GM12878 (cell line): ENCODE results near the gene IL17F. TPM values are rescaled to one million over a fixed set of nuclear protein-coding genes. Genes with fewer than 3 reads are reported as not detected.

Experiments used
- ATAC-seq: fragments of 200-7000 bp; cut with Tn5 transposase; 3 replicates; pipeline ENCODE4 v1.9.1; 2020; ENCODE audit warnings: mild to moderate bottlenecking, moderate library complexity
- BruUV-seq: library from RNA; stranded (reverse); fragments of 400-500 nt; replicated peaks from 2 replicates; lab custom pipeline; 2021; lab: Mats Ljungman, UMichigan
- CTCF ChIA-PET: fragments of 300-600 bp; sonication (Branson Sonifier 250); formaldehyde crosslinking; extraction: SDS; loops from one replicate; lab custom pipeline; 2021; ENCODE audit warnings: inconsistent platforms; lab: Yijun Ruan, JAX
- POLR2A ChIA-PET: fragments of 350-600 bp; formaldehyde crosslinking; extraction: SDS; loops from one replicate; lab custom pipeline; 2021; ENCODE audit warnings: inconsistent platforms; lab: Charles Lee
- RAD21 ChIA-PET: fragments of 300-600 bp; sonication (Branson Sonifier 250); formaldehyde crosslinking; loops from one replicate; lab custom pipeline; 2023; ENCODE audit warnings: antibody characterized with exemption; ENCODE audit not compliant: unreplicated experiment; lab: Charles Lee
- SMC1A ChIA-PET: fragments of 300-600 bp; sonication (Branson Sonifier 250); formaldehyde crosslinking; loops from one replicate; lab custom pipeline; 2023; ENCODE audit not compliant: unreplicated experiment, uncharacterized antibody; lab: Charles Lee
- DNase-seq: peaks from one replicate; pipeline ENCODE4 v3.0.0-alpha.2; 2011; ENCODE audit warnings: low read depth, low spot score
- FAIRE-seq: peaks from 3 replicates; lab custom pipeline; 2011; peaks lifted over from hg19 to GRCh38; lab: Jason Lieb, UNC
- H2AFZ ChIP-seq: 2 replicates; pipeline ENCODE4 v1.6.0; 2011; ENCODE audit warnings: low read depth, low read length, control low read depth; ENCODE audit not compliant: control insufficient read depth
- H3K27ac ChIP-seq: 2 replicates; pipeline ENCODE4 v1.5.1; 2011; ENCODE audit warnings: control low read depth; ENCODE audit not compliant: control insufficient read depth, insufficient read depth
- H3K27me3 ChIP-seq, 2 experiments: replicated peaks in 1 of 2; 2 replicates each; pipeline versions ENCODE4 v1.6.0 to v1.6.1; 2011; ENCODE audit warnings: low read length in 1 of 2; ENCODE audit not compliant: control insufficient read depth in 2 of 2, insufficient read depth in 2 of 2
- H3K36me3 ChIP-seq, 2 experiments: 2 replicates each; pipeline ENCODE4 v1.5.1; 2011; ENCODE audit warnings: low read length in 1 of 2; ENCODE audit not compliant: control insufficient read depth in 2 of 2, insufficient read depth in 2 of 2
- H3K4me1 ChIP-seq: 2 replicates; pipeline ENCODE4 v1.6.1; 2011; ENCODE audit warnings: mild to moderate bottlenecking, low read length, moderate library complexity, mixed read lengths; ENCODE audit not compliant: control insufficient read depth, insufficient read depth
- H3K4me2 ChIP-seq: 2 replicates; pipeline ENCODE4 v1.6.0; 2011; ENCODE audit warnings: control low read depth; ENCODE audit not compliant: control insufficient read depth, insufficient read depth
- H3K4me3 ChIP-seq: fragments of 200-600 bp; sonication (generic); 2 replicates; pipeline ENCODE4 v1.5.1; 2016
- H3K79me2 ChIP-seq: 2 replicates; pipeline ENCODE4 v1.6.0; 2011; ENCODE audit warnings: low read length; ENCODE audit not compliant: control insufficient read depth, insufficient read depth
- H3K9ac ChIP-seq: 2 replicates; pipeline ENCODE4 v1.8.0; 2011; ENCODE audit warnings: low read length, control low read depth, mixed read lengths; ENCODE audit not compliant: control insufficient read depth, insufficient read depth
- H3K9me3 ChIP-seq: replicated peaks from 3 replicates; pipeline ENCODE4 v1.5.1; 2011; ENCODE audit warnings: mild to moderate bottlenecking, low read length; ENCODE audit not compliant: control insufficient read depth, insufficient read depth
- H4K20me1 ChIP-seq: 2 replicates; pipeline ENCODE4 v1.6.0; 2011; ENCODE audit not compliant: control insufficient read depth, insufficient read depth
- BRCA1 ChIP-seq: IDR thresholded peaks from 2 replicates; pipeline ENCODE4 v1.6.1; 2011; ENCODE audit warnings: low read depth, low read length, improper control_type of control experiment
- CHD1 ChIP-seq: IDR thresholded peaks from 2 replicates; pipeline ENCODE4 v1.6.1; 2012; ENCODE audit warnings: low read depth, low read length, improper control_type of control experiment
- E2F8 ChIP-seq: fragments of 450-650 bp; IDR thresholded peaks from 2 replicates; pipeline ENCODE4 v1.6.1; 2018; ENCODE audit warnings: mild to moderate bottlenecking, low read depth, moderate library complexity; ENCODE audit not compliant: partially characterized antibody
- E4F1 ChIP-seq: fragments of 450-650 bp; IDR thresholded peaks from 2 replicates; pipeline ENCODE4 v1.6.1; 2018; ENCODE audit warnings: borderline replicate concordance, mild to moderate bottlenecking; ENCODE audit not compliant: partially characterized antibody
- HDGF ChIP-seq: fragments of 450-650 bp; IDR thresholded peaks from 2 replicates; pipeline ENCODE4 v1.6.1; 2016; ENCODE audit warnings: antibody characterized with exemption
- JUND ChIP-seq: IDR thresholded peaks from 2 replicates; pipeline ENCODE4 v1.6.1; 2012; ENCODE audit warnings: low read depth, mild to moderate bottlenecking, low read length, improper control_type of control experiment, moderate library complexity
- KAT2A ChIP-seq: conservative IDR thresholded peaks from 2 replicates; pipeline ENCODE4 v1.6.1; 2011; ENCODE audit warnings: low read depth, low read length; ENCODE audit not compliant: control insufficient read depth
- KDM1A ChIP-seq: fragments of 200-600 bp; sonication (generic); IDR thresholded peaks from 2 replicates; pipeline ENCODE4 v1.6.1; 2016; ENCODE audit warnings: borderline replicate concordance
- MTA3 ChIP-seq: IDR thresholded peaks from 2 replicates; pipeline ENCODE4 v1.6.1; 2012; ENCODE audit warnings: low read length, inconsistent platforms, borderline replicate concordance
- NFYB ChIP-seq: IDR thresholded peaks from 2 replicates; pipeline ENCODE4 v1.6.1; 2011; ENCODE audit warnings: low read depth, mild to moderate bottlenecking, low read length, improper control_type of control experiment, moderate library complexity; ENCODE audit not compliant: insufficient read depth
- NR2F1 ChIP-seq: fragments of 450-650 bp; conservative IDR thresholded peaks from 2 replicates; pipeline ENCODE4 v1.6.1; 2017; ENCODE audit warnings: mild to moderate bottlenecking
- RAD21 ChIP-seq: IDR thresholded peaks from 2 replicates; pipeline ENCODE4 v1.6.1; 2011; ENCODE audit warnings: mild to moderate bottlenecking, low read depth, low read length, moderate library complexity; ENCODE audit not compliant: insufficient read depth
- RFX5 ChIP-seq: IDR thresholded peaks from 2 replicates; pipeline ENCODE4 v1.6.1; 2011; ENCODE audit warnings: low read depth, low read length, improper control_type of control experiment
- STAT1 ChIP-seq: fragments of 450-650 bp; conservative IDR thresholded peaks from 2 replicates; pipeline ENCODE4 v1.6.1; 2014; ENCODE audit warnings: antibody characterized with exemption, mild to moderate bottlenecking
- TBL1XR1 ChIP-seq: IDR thresholded peaks from 2 replicates; pipeline ENCODE4 v1.6.1; 2012; ENCODE audit warnings: low read depth, low read length, improper control_type of control experiment
- WGBS: methylation state at CpG from one replicate; pipeline ENCODE4 v1.1.6; 2016; ENCODE audit warnings: low lambda C conversion rate; ENCODE audit not compliant: insufficient replicate concordance, insufficient coverage; ENCODE audit errors: missing lambda C conversion rate; 5-methylcytosine and 5-hydroxymethylcytosine counted together
- in situ Hi-C: fragments of 300-500 bp; cut with MboI; formaldehyde crosslinking; loops from 9 replicates; pipeline ENCODE4 v1.14.3; 2018; ENCODE audit warnings: mixed read lengths
- intact Hi-C: fragments of 100-400 bp; cut with micrococcal nuclease; formaldehyde crosslinking; loops from one replicate; pipeline ENCODE4 v1.14.2; 2022; ENCODE audit not compliant: unreplicated experiment
- polyA plus RNA-seq, 11 experiments: library from polyadenylated mRNA; depleted of rRNA in 4 of 11; unstranded in 6 of 11; stranded (reverse) in 5 of 11; fragments of >200 nt; fragmentation: Nextera tagmentation in 4 of 11; fragmentation: Illumina TruSeq in 1 of 11; extraction: Ambion mirVana in 4 of 11; extraction: Trizol in 1 of 11; gene quantifications; 1 replicate in 1 of 11; 2 replicates in 10 of 11; pipeline versions ENCODE4 v1.2.1 to v1.2.3, GENCODE V29; 2011 to 2016; ENCODE audit warnings: inconsistent platforms in 2 of 11, missing spikeins in 2 of 11, low read depth in 1 of 11
- total RNA-seq, 4 experiments: library from RNA; depleted of rRNA in 3 of 4; stranded (reverse); fragments of >200 nt in 3 of 4; fragmentation: Illumina TruSeq in 1 of 4; extraction: Trizol in 1 of 4; gene quantifications; 2 replicates each; pipeline versions ENCODE4 v1.2.1 to v1.2.3, GENCODE V29; 2013 to 2021

Gene IL17F
- total and polyA plus RNA-seq, 10 of the 15 experiments (the other 5 are each of a cell fraction or from before 2014, with no cell fraction given): 0.20 TPM; not detected in 9

- TF ChIP-seq E2F8: no peak
- 0 out of 2 replicates have a peak, but pooled peaks have one; percentile 57 for TF ChIP-seq NR2F1
- no peak for TF ChIP-seq STAT1
- TF ChIP-seq RAD21: peak; percentile 94
Observed at GRCh38 chr6:52263709-52264540, 19.6 kb upstream of the IL17F start (continued).

- no peak for ATAC-seq
- ChIA-PET RAD21 (interaction anchor here (0.6 to 5.6 kb wide), 9 partner anchors 17 to 136 kb away, joined by 3 to 51 read pairs (median 4); no protein-coding TSS in a partner anchor), POLR2A (interaction anchor here (0.6 kb wide), 2 partner anchors 21 to 26 kb away, joined by 3 read pairs; no protein-coding TSS in a partner anchor), CTCF (interaction anchor here (0.7 to 8.1 kb wide), 24 partner anchors 7 to 242 kb away, joined by 3 to 129 read pairs (median 7); partner anchors contain the start of gene MCM3), SMC1A (interaction anchor here (0.7 to 6.9 kb wide), 16 partner anchors 10 to 775 kb away, joined by 3 to 91 read pairs (median 5); no protein-coding TSS in a partner anchor)
- no peaks in the 10 kb centered on the region for H3K79me2 ChIP-seq
- no peak overlapping the region for H3K27ac ChIP-seq
- no peak for DNase-seq
- WGBS: 96% methylated on average over 9 of the region's 9 CpGs
- no peaks in the 10 kb centered on the region for H3K4me1 ChIP-seq
- in situ Hi-C loops (loop anchor here (5.0 kb wide), 1 partner anchor 100 kb away; no protein-coding TSS in a partner anchor), intact Hi-C loops (loop anchor here (1.0 to 2.0 kb wide), 3 partner anchors 28 to 200 kb away; no protein-coding TSS in a partner anchor)
- no peak overlapping the region for H3K4me3 ChIP-seq
- FAIRE-seq: no peak
- H3K27me3 ChIP-seq: no peaks in the 10 kb centered on the region
- no peaks in the 10 kb centered on the region for H3K9me3 ChIP-seq
- no peak overlapping the region for H3K4me2 ChIP-seq
- H3K9ac ChIP-seq: no peak overlapping the region
- no TSS peak for BruUV-seq
- no peak overlapping the region for H2AFZ ChIP-seq
- peaks cover 2% of the 10 kb centered on the region; the same call in 1 of the 2 replicates for H4K20me1 ChIP-seq
- H3K36me3 ChIP-seq: peaks cover 16 to 50% of the 10 kb centered on the region in 2 experiments
- TF ChIP-seq E4F1 (no peak), RFX5 (no peak), HDGF (no peak), MTA3 (no peak), CHD1 (no peak), JUND (no peak), KDM1A (no peak), NFYB (no peak), NR2F1 (no peak), TBL1XR1 (no peak), RAD21 (no peak), KAT2A (no peak), BRCA1 (no peak)
Observed at GRCh38 chr6:52262620-52263344, 18.5 kb upstream of the IL17F start.
